SU-DHL-6 (cell line): ENCODE data around the gene RPS6KA2.

Experiments used
- H2AFZ ChIP-seq: fragments of 200-600 bp; sonication (generic); 2 replicates; pipeline ENCODE4 v1.6.1; 2014; ENCODE audit warnings: low read depth, mild to moderate bottlenecking, moderate library complexity, mixed read lengths, antibody characterized with exemption, low read length; ENCODE audit not compliant: severe bottlenecking
- H3F3A ChIP-seq: fragments of 200-600 bp; shearing (Covaris generic); 2 replicates; pipeline ENCODE4 v1.6.0; 2016; ENCODE audit warnings: antibody characterized with exemption, mild to moderate bottlenecking; ENCODE audit not compliant: insufficient read depth
- H3K27ac ChIP-seq: fragments of 200-600 bp; sonication (generic); 2 replicates; pipeline ENCODE4 v1.5.1; 2016; ENCODE audit warnings: low read depth, mild to moderate bottlenecking, low read length, moderate library complexity, mixed read lengths
- H3K27me3 ChIP-seq: fragments of 200-600 bp; sonication (generic), shearing (Covaris generic); 2 replicates; pipeline ENCODE4 v1.6.0; 2014; ENCODE audit warnings: mild to moderate bottlenecking, low read length
- H3K36me3 ChIP-seq: fragments of 200-600 bp; sonication (generic); 2 replicates; pipeline ENCODE4 v1.6.1; 2014; ENCODE audit warnings: mild to moderate bottlenecking, low read length, mixed read lengths
- H3K4me2 ChIP-seq: fragments of 300-600, 200-600 bp; shearing (Covaris generic), sonication (generic); 2 replicates; pipeline ENCODE4 v1.6.0; 2014; ENCODE audit warnings: low read length, low read depth, mild to moderate bottlenecking; ENCODE audit not compliant: poor library complexity, severe bottlenecking
- H3K4me3 ChIP-seq: fragments of 200-600 bp; sonication (generic); 2 replicates; pipeline ENCODE4 v1.5.1; 2014; ENCODE audit warnings: antibody characterized with exemption, low read length, mild to moderate bottlenecking, mixed read lengths; ENCODE audit not compliant: insufficient read depth, poor library complexity, severe bottlenecking
- H3K79me2 ChIP-seq: fragments of 200-600 bp; sonication (generic); 2 replicates; pipeline ENCODE4 v1.6.1; 2014; ENCODE audit warnings: mild to moderate bottlenecking, low read length, moderate library complexity; ENCODE audit not compliant: insufficient read depth
- H3K9ac ChIP-seq: fragments of 200-600 bp; sonication (generic); 2 replicates; pipeline ENCODE4 v1.7.0; 2014; ENCODE audit warnings: mild to moderate bottlenecking, low read length
- H3K9me2 ChIP-seq: fragments of 200-600 bp; sonication (generic); replicated peaks from 2 replicates; pipeline ENCODE4 v1.6.1; 2014; ENCODE audit warnings: low read length; ENCODE audit not compliant: insufficient read depth
- H3K9me3 ChIP-seq: fragments of 200-600 bp; sonication (generic); 2 replicates; pipeline ENCODE4 v1.6.1; 2014; ENCODE audit warnings: low read length, mixed read lengths; ENCODE audit not compliant: insufficient read depth
- H4K20me1 ChIP-seq: fragments of 200-600 bp; sonication (generic); 2 replicates; pipeline ENCODE4 v1.6.1; 2014; ENCODE audit warnings: low read depth, mild to moderate bottlenecking, antibody characterized with exemption, low read length, moderate library complexity, mixed read lengths
- CTCF ChIP-seq: fragments of 200-600 bp; sonication (generic); IDR thresholded peaks from one replicate; pipeline ENCODE4 v1.5.1; 2017; ENCODE audit warnings: antibody characterized with exemption, mild to moderate bottlenecking, low read length, moderate library complexity; ENCODE audit not compliant: insufficient read depth, poor library complexity, severe bottlenecking
- EZH2phosphoT487 ChIP-seq: fragments of 200-600 bp; sonication (generic), shearing (Covaris generic); conservative IDR thresholded peaks from 2 replicates; pipeline ENCODE4 v1.6.1; 2018; ENCODE audit warnings: mild to moderate bottlenecking, antibody characterized with exemption, low read length, moderate library complexity, mixed read lengths

RPS6KA2 gene

GRCh38 chr6:166415306-166415705, 211.7 kb downstream of the RPS6KA2 start:
- Histone ChIP-seq H3K9me2 (no peaks in the 10 kb centered on the region), H3F3A (no peaks in the 10 kb centered on the region), H3K9me3 (no peaks in the 10 kb centered on the region), H4K20me1 (no peaks in the 10 kb centered on the region), H3K27me3 (no peaks in the 10 kb centered on the region), H3K36me3 (no peaks in the 10 kb centered on the region), H3K4me3 (no peak overlapping the region), H3K79me2 (no peaks in the 10 kb centered on the region), H3K27ac (no peak overlapping the region), H3K9ac (no peak overlapping the region), H3K4me2 (no peak overlapping the region), H2AFZ (no peak overlapping the region)
- TF ChIP-seq EZH2phosphoT487 (no peak), CTCF (no peak)

DNA sequence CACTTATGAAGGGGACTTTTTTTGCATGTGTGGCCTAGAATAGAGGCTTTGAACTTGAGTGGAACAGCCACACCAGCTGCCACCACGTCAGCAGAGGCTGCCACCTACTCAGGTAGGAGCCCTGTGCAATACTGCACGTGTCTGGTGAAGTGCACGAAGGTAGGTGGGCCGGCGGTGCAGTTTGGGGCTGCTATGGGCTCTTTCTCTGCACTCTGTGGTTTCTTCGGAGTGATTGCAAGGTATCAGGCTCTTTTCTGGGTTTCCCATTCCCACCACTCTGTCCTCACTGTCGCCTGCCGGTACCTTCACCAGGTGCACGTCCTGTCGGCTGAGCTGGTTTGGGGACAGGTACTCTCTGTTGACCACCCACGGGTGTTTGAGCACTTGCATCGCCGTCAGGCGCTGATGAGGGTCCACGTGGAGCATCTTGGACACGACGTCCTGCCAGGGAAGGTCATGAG, 213.5 kb downstream of the RPS6KA2 start:
- H3K27ac ChIP-seq = no peak overlapping the region
- H3F3A ChIP-seq = no peaks in the 10 kb centered on the region
- H3K36me3 ChIP-seq = no peaks in the 10 kb centered on the region
- no peak for TF ChIP-seq CTCF
- TF ChIP-seq EZH2phosphoT487 = no peak
- no peak overlapping the region for H3K9ac ChIP-seq
- no peaks in the 10 kb centered on the region for H3K79me2 ChIP-seq
- H2AFZ ChIP-seq = no peak overlapping the region
- no peaks in the 10 kb centered on the region for H3K9me2 ChIP-seq
- H3K4me2 ChIP-seq = no peak overlapping the region
- no peaks in the 10 kb centered on the region for H4K20me1 ChIP-seq
- no peaks in the 10 kb centered on the region for H3K27me3 ChIP-seq
- H3K4me3 ChIP-seq = no peak overlapping the region
- no peaks in the 10 kb centered on the region for H3K9me3 ChIP-seq

- Histone ChIP-seq H3K27me3 (no peaks in the 10 kb centered on the region), H3K27ac (no peak overlapping the region), H3K4me2 (no peak overlapping the region), H3K9me2 (no peaks in the 10 kb centered on the region), H3K9ac (no peak overlapping the region), H4K20me1 (no peaks in the 10 kb centered on the region), H3K79me2 (no peaks in the 10 kb centered on the region), H3K36me3 (no peaks in the 10 kb centered on the region), H2AFZ (no peak overlapping the region), H3F3A (no peaks in the 10 kb centered on the region), H3K9me3 (no peaks in the 10 kb centered on the region), H3K4me3 (no peak overlapping the region)
- TF ChIP-seq CTCF (no peak), EZH2phosphoT487 (no peak)
Measured at GRCh38 chr6:166412911-166413384, 214.1 kb downstream of the RPS6KA2 start.
